ENCODE measurements around the gene CERT1.
"Not testable (repeated sequence)": the region's sequence is repeated elsewhere in the genome, so short reads cannot be mapped to it uniquely, and the experiment has no call there.

CERT1 gene

DNA sequence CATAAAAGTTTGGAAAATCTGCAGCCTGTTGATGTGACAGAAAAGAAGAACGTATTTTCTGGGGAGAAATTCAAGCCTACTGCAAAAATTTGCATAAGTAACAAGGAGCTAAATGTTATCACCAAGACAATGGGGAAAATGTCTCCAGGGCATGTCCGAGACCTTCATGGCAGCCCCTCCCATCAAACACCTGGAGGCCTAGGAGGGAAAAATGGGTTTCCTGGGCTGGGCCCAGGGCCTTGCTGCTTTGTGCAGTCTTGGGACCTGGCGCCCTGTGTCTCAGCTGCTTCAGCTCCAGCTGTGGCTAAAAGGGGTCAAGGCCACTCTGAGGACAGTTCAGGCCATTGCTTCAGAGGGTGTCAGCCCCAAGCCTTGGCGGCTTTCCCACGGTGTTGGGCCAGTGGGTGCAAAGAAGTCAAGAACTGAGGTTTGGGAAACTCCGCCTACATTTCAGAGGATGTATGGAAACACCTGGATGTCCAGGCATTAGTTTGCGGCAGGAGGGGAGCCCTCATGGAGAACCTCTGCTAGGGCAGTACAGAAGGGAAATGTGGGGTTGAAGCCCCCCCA, 13.1 kb downstream of the CERT1 start:
- TF ChIP-seq, protein P1, sequence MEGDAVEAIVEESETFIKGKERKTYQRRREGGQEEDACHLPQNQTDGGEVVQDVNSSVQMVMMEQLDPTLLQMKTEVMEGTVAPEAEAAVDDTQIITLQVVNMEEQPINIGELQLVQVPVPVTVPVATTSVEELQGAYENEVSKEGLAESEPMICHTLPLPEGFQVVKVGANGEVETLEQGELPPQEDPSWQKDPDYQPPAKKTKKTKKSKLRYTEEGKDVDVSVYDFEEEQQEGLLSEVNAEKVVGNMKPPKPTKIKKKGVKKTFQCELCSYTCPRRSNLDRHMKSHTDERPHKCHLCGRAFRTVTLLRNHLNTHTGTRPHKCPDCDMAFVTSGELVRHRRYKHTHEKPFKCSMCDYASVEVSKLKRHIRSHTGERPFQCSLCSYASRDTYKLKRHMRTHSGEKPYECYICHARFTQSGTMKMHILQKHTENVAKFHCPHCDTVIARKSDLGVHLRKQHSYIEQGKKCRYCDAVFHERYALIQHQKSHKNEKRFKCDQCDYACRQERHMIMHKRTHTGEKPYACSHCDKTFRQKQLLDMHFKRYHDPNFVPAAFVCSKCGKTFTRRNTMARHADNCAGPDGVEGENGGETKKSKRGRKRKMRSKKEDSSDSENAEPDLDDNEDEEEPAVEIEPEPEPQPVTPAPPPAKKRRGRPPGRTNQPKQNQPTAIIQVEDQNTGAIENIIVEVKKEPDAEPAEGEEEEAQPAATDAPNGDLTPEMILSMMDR (conservative IDR thresholded peaks at IDR 0.05; ENCODE audit: low read length), result no peak
- DNase-seq (ENCODE audit: low read depth), result no peak
- H3K4me3 ChIP-seq (ENCODE audit: low read length), result no peak overlapping the region

- no peak for DNase-seq (ENCODE audit: low read depth)
- H3K4me3 ChIP-seq (ENCODE audit: low read length), result no peak overlapping the region
- TF ChIP-seq, protein P1 (conservative IDR thresholded peaks at IDR 0.05; ENCODE audit: low read length), result no peak
Observed at GRCh38 chr5:75496026-75496425, 15.4 kb downstream of the CERT1 start.

DNA sequence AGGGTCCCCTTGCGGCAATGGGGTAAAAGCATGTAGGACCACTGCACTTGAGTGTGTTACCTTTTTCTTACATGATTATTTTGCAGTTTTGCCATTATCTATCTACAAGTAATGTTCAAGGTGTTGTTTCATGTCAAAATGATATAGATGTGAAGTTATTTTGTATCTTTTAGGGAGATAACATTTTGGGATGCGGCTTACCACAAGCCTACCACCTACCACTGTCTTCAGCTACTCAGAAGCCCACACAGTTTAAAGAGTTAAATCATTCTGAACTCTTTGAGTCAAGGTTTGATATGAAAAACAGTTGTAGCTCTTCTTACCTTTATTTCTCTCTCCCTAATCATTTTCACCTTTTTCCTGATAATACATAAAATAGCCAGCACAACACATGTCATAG, 19.8 kb downstream of the CERT1 start:
- H3K4me3 ChIP-seq (ENCODE audit: low read length), result no peak overlapping the region
- DNase-seq (ENCODE audit: low read depth), result no peak
- TF ChIP-seq, protein P1 (conservative IDR thresholded peaks at IDR 0.05; ENCODE audit: low read length), result no peak

DNA sequence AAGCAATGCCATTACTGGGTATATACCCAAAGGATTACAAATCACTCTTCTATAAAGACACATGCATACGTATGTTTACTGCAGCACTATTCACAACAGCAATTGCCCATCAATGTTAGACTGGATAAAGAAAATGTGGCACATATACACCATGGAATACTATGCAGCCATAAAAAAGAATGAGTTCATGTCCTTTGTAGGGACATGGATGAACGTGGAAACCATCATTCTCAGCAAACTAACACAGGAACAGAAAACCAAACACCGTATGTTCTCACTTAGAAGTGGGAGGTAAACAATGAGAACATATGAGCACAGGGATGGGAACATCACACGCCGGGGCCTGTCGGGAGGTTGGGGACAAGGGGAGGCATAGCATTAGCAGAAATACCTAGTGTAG, 21.6 kb downstream of the CERT1 start:
- DNase-seq (ENCODE audit: low read depth); H3K4me3 ChIP-seq (ENCODE audit: low read length): not testable (repeated sequence)

DNA sequence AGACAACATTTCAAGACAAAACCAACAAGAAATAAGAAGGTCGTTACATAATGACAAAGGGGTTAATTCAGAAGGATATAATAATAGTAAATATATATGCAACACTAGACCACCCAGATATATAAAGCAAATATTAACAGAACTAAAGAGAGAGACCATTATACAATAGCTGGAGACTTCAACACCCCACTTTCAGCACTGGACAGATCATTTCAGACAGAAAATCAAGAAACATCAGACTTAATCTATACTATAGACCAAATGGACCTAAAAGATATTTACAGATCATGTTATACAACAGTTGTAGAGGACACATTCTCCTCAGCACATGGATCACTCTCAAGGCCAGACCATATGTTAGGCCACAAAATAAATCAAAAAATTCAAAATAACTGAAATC, 26.8 kb downstream of the CERT1 start:
- no peak overlapping the region for H3K4me3 ChIP-seq (ENCODE audit: low read length)
- no peak for DNase-seq (ENCODE audit: low read depth)
- TF ChIP-seq, protein P1 (conservative IDR thresholded peaks at IDR 0.05; ENCODE audit: low read length), result no peak

- DNase-seq (ENCODE audit: low read depth), result no peak
- H3K4me3 ChIP-seq (ENCODE audit: low read length), result no peak overlapping the region
- TF ChIP-seq, protein P1 (conservative IDR thresholded peaks at IDR 0.05; ENCODE audit: low read length), result no peak
Observed at GRCh38 chr5:75482482-75482881, 28.9 kb downstream of the CERT1 start.

GRCh38 chr5:75481024-75481423, 30.4 kb downstream of the CERT1 start:
- TF ChIP-seq, protein P1 (conservative IDR thresholded peaks at IDR 0.05; ENCODE audit: low read length), result no peak
- H3K4me3 ChIP-seq (ENCODE audit: low read length), result no peak overlapping the region
- DNase-seq (ENCODE audit: low read depth), result no peak

GRCh38 chr5:75475364-75475763, 36.1 kb downstream of the CERT1 start:
- no peak overlapping the region for H3K4me3 ChIP-seq (ENCODE audit: low read length)
- TF ChIP-seq, protein P1 (conservative IDR thresholded peaks at IDR 0.05; ENCODE audit: low read length), result no peak
- DNase-seq (ENCODE audit: low read depth), result no peak
